GM06990 (cell line): ENCODE results near the gene FOXD2.

ENCODE experiments used
- DNase-seq: peaks from one replicate; pipeline ENCODE4 v3.0.0-alpha.2; 2011; ENCODE audit not compliant: insufficient read length; ENCODE audit errors: extremely low read depth
- H3K27me3 ChIP-seq: replicated peaks from 2 replicates; pipeline ENCODE4 v1.6.0; 2011; ENCODE audit warnings: low read length; ENCODE audit not compliant: control insufficient read depth, insufficient read depth
- H3K36me3 ChIP-seq: 2 replicates; pipeline ENCODE4 v1.5.1; 2011; ENCODE audit warnings: low read length; ENCODE audit not compliant: control insufficient read depth, insufficient read depth
- H3K4me3 ChIP-seq: replicated peaks from 2 replicates; pipeline ENCODE4 v1.5.1; 2011; ENCODE audit warnings: low read depth, mild to moderate bottlenecking, control low read depth, low read length
- TF ChIP-seq, protein P1 (sequence below): IDR thresholded peaks from 2 replicates; pipeline ENCODE4 v1.5.1; 2011; ENCODE audit warnings: low read length, control low read depth, mild to moderate bottlenecking, inconsistent platforms; ENCODE audit not compliant: insufficient read depth, poor library complexity, severe bottlenecking

Gene FOXD2

DNA sequence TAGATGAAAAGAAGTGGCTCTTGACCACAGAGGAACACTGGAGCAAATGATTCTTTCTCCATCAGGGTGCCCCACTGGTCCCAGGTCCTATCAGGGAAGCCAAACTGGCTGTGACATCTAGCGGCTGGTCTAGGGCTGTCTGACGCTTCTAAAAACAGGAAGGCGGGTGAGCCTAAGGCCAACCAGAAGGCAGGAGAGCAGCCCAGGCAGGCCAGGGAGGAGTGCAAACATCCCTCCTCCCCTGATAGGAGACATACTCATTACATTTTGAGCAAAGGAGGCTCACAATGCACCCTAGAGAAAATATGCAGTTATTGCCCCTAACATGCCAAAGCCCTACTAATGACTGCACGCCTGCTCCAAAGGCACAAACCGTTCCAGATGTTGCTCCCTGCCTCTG is 32.1 kb upstream of the FOXD2 start:
- no peak for DNase-seq
- TF ChIP-seq, protein P1, sequence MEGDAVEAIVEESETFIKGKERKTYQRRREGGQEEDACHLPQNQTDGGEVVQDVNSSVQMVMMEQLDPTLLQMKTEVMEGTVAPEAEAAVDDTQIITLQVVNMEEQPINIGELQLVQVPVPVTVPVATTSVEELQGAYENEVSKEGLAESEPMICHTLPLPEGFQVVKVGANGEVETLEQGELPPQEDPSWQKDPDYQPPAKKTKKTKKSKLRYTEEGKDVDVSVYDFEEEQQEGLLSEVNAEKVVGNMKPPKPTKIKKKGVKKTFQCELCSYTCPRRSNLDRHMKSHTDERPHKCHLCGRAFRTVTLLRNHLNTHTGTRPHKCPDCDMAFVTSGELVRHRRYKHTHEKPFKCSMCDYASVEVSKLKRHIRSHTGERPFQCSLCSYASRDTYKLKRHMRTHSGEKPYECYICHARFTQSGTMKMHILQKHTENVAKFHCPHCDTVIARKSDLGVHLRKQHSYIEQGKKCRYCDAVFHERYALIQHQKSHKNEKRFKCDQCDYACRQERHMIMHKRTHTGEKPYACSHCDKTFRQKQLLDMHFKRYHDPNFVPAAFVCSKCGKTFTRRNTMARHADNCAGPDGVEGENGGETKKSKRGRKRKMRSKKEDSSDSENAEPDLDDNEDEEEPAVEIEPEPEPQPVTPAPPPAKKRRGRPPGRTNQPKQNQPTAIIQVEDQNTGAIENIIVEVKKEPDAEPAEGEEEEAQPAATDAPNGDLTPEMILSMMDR: no peak
- Histone ChIP-seq H3K36me3 (no peaks in the 10 kb centered on the region), H3K4me3 (no peak overlapping the region), H3K27me3 (no peaks in the 10 kb centered on the region; the same call in 1 of the 2 replicates)

DNA sequence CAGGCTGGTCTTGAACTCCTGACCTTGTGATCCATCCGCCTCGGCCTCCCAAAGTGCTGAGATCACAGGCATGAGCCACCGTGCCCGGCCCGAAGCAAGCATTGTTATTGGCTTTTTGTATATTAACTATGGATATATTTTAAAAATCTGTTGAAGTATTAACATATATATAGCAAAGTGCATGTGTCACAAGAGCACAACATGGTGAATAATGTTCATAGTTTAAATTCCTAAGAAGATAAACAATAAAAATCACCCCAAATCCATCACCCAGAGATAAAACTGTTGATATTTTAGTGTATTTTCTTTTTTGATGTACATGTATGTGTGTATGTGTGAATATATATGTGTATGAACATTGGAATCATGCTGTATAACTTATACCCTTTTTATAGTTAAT is 30.9 kb upstream of the FOXD2 start:
- no peak for DNase-seq
- no peak overlapping the region for H3K4me3 ChIP-seq
- H3K27me3 ChIP-seq: no peaks in the 10 kb centered on the region; the same call in 1 of the 2 replicates
- TF ChIP-seq, protein P1: no peak
- no peaks in the 10 kb centered on the region for H3K36me3 ChIP-seq

DNA sequence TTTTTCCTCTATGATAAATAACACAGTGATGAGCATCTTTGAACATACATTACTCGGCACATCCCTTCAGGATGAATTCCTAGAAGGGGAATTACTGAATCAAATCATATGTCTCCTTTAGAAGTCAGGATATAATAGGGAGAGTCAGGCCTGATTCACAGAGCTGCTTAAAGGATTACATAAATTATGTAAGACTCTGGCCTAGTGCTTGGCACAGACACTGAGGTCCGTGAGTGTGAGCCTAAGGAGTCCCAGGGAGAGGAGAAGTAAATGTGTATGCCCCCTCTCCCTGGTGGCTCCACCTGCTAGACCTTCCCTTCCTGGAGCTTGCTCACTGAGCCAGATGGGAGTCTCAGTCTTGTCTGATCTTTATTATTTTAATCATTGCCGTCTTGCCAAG is 30.4 kb upstream of the FOXD2 start:
- DNase-seq: no peak
- H3K27me3 ChIP-seq: no peaks in the 10 kb centered on the region; the same call in 1 of the 2 replicates
- H3K36me3 ChIP-seq: no peaks in the 10 kb centered on the region
- TF ChIP-seq, protein P1: no peak
- no peak overlapping the region for H3K4me3 ChIP-seq

DNA sequence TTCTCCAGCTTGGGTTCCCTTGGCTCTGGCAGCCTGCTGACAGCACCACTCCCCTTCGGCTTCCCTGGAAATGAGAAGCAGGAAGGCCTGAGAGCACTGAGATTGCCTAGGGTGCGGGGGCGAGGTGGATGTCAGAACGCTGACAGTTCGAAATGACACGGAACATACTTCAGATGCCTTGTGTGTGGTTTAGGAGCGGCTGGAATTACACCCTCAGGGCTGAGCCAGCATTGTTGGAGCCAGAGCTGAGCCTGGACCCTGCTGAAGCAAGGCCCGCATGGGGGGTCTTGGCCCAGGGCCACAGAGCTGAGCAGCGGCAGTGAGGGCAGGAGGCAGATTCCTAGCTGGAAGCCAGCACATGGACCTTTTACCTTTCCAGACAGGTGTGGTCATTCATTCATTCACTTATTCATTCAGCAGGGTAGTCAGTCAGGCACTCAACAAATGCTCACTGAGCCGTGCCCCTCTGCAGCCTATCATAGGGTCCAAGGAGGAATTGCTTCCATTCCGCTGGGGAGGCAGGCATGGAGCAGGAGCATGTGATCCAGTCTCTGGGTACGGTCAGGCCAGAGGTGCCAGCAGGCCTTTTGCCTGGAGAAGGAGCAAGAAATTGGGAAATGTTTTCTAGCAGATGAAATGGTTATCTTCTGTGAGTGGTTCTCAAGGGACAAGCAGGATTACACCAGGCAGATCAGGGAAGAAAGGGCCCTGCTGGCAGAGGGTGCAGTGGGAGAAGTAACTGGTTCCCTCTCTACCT is 28.4 kb upstream of the FOXD2 start:
- TF ChIP-seq, protein P1: no peak
- H3K4me3 ChIP-seq: no peak overlapping the region
- no peak for DNase-seq
- no peaks in the 10 kb centered on the region for H3K27me3 ChIP-seq
- H3K36me3 ChIP-seq: no peaks in the 10 kb centered on the region

DNA sequence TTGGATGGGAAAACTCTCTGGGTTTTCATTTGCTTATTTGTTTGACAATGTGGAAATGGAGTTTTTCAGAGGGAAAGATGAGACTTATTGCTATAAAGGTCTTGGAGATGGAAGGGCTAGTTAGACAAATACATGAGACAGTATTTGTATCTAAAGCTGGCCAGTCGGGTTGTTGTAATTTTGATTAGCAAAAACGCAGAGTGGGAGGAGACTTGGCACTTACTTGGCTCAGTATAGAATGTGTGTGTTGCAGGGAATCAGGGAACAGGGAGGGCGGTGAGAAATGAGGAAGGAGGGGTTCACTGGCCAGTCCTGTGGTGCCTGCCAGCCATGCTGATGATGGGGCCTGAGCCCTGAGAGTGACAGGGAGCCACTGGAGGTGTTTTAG is 27.8 kb upstream of the FOXD2 start:
- no peak for DNase-seq
- Histone ChIP-seq H3K4me3 (no peak overlapping the region), H3K36me3 (no peaks in the 10 kb centered on the region), H3K27me3 (no peaks in the 10 kb centered on the region)
- TF ChIP-seq, protein P1: no peak
